OCI-LY1 (cell line): Measurements from ENCODE around the gene HOXB4.

ENCODE experiments used
- EZH2 ChIP-seq: fragments of 200-600 bp; sonication (generic), shearing (Covaris generic); IDR thresholded peaks from 2 replicates; pipeline ENCODE4 v1.8.0; 2017; ENCODE audit warnings: borderline replicate concordance, mixed run types, mild to moderate bottlenecking, antibody characterized with exemption, low read length, moderate library complexity, mixed read lengths
- TF ChIP-seq, protein P1 (sequence below): fragments of 200-600 bp; sonication (generic), shearing (Covaris generic); IDR thresholded peaks from 2 replicates; pipeline ENCODE4 v1.5.1; 2017; ENCODE audit warnings: mild to moderate bottlenecking, antibody characterized with exemption, low read length, moderate library complexity, mixed read lengths

DNA sequence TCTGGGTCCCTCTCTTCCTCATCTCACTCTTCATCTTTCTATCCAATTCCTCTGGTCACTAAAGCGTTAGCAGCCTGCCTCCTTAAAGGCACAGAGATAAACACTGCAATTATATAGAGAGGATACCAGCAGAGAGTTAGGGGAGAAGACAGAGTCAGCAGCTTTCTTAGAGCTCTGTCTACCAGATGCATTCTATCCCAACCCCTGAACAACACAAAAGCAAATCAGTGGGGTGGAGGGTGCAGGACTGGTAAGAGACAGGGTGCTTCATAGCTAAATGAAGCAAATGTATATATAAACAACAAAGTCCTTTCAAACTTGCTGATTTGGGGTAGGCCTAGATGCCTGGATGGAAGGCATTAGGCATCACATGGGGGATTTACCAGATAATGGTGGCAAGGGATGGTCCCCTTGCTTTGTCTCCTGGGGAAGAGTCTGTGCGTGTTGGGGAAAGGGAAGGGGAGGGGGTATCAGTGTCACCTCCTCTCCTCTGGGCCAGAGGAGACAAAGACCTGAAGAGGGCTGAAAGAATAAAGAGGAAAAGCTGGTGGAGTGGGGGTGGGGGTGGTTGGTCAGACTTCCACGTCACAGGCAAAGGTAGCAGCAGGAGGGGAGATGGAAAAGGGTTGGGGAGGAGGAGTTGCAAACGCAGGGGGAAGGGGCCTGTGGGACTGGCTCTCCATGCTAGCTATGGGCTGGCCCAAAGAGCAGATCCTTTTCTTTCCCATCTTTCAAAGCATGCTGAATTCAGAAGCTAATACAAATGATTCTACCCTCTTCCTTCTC, 12.0 kb downstream of the HOXB4 start:
- TF ChIP-seq, protein P1, sequence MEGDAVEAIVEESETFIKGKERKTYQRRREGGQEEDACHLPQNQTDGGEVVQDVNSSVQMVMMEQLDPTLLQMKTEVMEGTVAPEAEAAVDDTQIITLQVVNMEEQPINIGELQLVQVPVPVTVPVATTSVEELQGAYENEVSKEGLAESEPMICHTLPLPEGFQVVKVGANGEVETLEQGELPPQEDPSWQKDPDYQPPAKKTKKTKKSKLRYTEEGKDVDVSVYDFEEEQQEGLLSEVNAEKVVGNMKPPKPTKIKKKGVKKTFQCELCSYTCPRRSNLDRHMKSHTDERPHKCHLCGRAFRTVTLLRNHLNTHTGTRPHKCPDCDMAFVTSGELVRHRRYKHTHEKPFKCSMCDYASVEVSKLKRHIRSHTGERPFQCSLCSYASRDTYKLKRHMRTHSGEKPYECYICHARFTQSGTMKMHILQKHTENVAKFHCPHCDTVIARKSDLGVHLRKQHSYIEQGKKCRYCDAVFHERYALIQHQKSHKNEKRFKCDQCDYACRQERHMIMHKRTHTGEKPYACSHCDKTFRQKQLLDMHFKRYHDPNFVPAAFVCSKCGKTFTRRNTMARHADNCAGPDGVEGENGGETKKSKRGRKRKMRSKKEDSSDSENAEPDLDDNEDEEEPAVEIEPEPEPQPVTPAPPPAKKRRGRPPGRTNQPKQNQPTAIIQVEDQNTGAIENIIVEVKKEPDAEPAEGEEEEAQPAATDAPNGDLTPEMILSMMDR: no peak
- TF ChIP-seq EZH2: no peak
